Fibroblast of lung (primary cell): ENCODE measurements around the gene PSMB11.

ENCODE experiments used
- CTCF ChIP-seq, 2 donors: IDR thresholded peaks in 1 of 2; conservative IDR thresholded peaks in 1 of 2; 1 replicate in 1 of 2; 2 replicates in 1 of 2; pipeline ENCODE4 v1.5.1; 2011 to 2012; ENCODE audit warnings: low read length in 2 of 2, control low read depth in 1 of 2, inconsistent platforms in 1 of 2, low read depth in 1 of 2, mild to moderate bottlenecking in 1 of 2
- EZH2 ChIP-seq: IDR thresholded peaks from 2 replicates; pipeline ENCODE4 v1.5.1; 2012; ENCODE audit warnings: low read length, control low read depth, mild to moderate bottlenecking; ENCODE audit errors: missing control alignments

- TF ChIP-seq CTCF (conservative IDR thresholded peaks at IDR 0.05 in 1 of 2, IDR thresholded peaks at IDR 0.05 in 1 of 2; ENCODE audit: low read depth in 1 of 2, low read length in 2 of 2) (no peak), EZH2 (no peak)
Observed at GRCh38 chr14:23062002-23062401, 20.0 kb downstream of the PSMB11 start.
